Tibial artery (tissue), 4 donors: ENCODE data around the gene PIGC.

Experiments
- DNase-seq, 2 donors: peaks; one replicate each; pipeline ENCODE4 v3.0.0-alpha.2; 2019
- H3K27ac ChIP-seq, 2 donors: fragments of 200-600 bp; sonication (generic) in 1 of 2; 1 replicate in 1 of 2; 2 replicates in 1 of 2; pipeline ENCODE4 v1.5.1; 2018 to 2019; ENCODE audit warnings: mild to moderate bottlenecking in 1 of 2
- H3K27me3 ChIP-seq, 2 donors: fragments of 200-600 bp; sonication (generic) in 1 of 2; one replicate each; pipeline versions ENCODE4 v1.5.1 to v1.6.0; 2016 to 2019
- H3K36me3 ChIP-seq, 3 donors: fragments of 200-600 bp; sonication (generic) in 2 of 3; one replicate each; pipeline ENCODE4 v1.5.1; 2016 to 2019; ENCODE audit warnings: mild to moderate bottlenecking in 2 of 3
- H3K4me1 ChIP-seq, 4 donors: fragments of 200-600 bp; sonication (generic) in 2 of 4; 1 replicate in 3 of 4; 2 replicates in 1 of 4; pipeline ENCODE4 v1.5.1; 2016 to 2019
- H3K4me3 ChIP-seq, 2 donors: fragments of 200-600 bp; sonication (generic) in 1 of 2; 1 replicate in 1 of 2; 2 replicates in 1 of 2; pipeline ENCODE4 v1.5.1; 2018 to 2019; ENCODE audit warnings: mild to moderate bottlenecking in 2 of 2
- H3K9me3 ChIP-seq, 3 donors: fragments of 200-600 bp; sonication (generic) in 1 of 3; one replicate each; pipeline ENCODE4 v1.5.1; 2016 to 2019
- CTCF ChIP-seq, 2 experiments: fragments of 200-600 bp in 1 of 2; fragments of 450-650 bp in 1 of 2; IDR thresholded peaks; one replicate each; pipeline ENCODE4 v1.5.1; 2017 to 2019; ENCODE audit warnings: antibody characterized with exemption in 2 of 2, mild to moderate bottlenecking in 1 of 2, moderate library complexity in 1 of 2
- intact Hi-C: fragments of 100-400 bp; cut with DNase I; formaldehyde crosslinking; loops from one replicate; pipeline ENCODE4 v1.15.0; 2023; ENCODE audit warnings: low total_unique reads

PIGC gene

GRCh38 chr1:172395576-172395975 is 48.3 kb downstream of the PIGC start:
- no peak overlapping the region for H3K27ac ChIP-seq
- intact Hi-C loops, result loop anchor here (5.0 to 10.0 kb wide), 2 partner anchors 51 to 263 kb away; no protein-coding TSS in a partner anchor
- H3K4me1 ChIP-seq, result peaks cover 0 to 64% (median 23%) of the 10 kb centered on the region in 4 donors
- H3K4me3 ChIP-seq, result no peak overlapping the region
- no peak for TF ChIP-seq CTCF (IDR thresholded peaks at IDR 0.05)
- DNase-seq, result no peak
- no peaks in the 10 kb centered on the region for H3K9me3 ChIP-seq
- no peaks in the 10 kb centered on the region for H3K27me3 ChIP-seq
- H3K36me3 ChIP-seq, result no peaks in the 10 kb centered on the region

- peaks cover 0 to 64% (median 20%) of the 10 kb centered on the region in 4 donors for H3K4me1 ChIP-seq
These were observed 49.1 kb downstream of the PIGC start for GRCh38 chr1:172394811-172395210.

GRCh38 chr1:172394141-172394751 is 49.6 kb downstream of the PIGC start:
- Histone ChIP-seq H3K4me1 (peaks cover 0 to 63% (median 14%) of the 10 kb centered on the region in 4 donors), H3K27me3 (no peaks in the 10 kb centered on the region), H3K4me3 (no peak overlapping the region), H3K27ac (peak overlapping the region in 1 of 2 donors; percentile 20), H3K36me3 (no peaks in the 10 kb centered on the region), H3K9me3 (no peaks in the 10 kb centered on the region)
- intact Hi-C loops, result loop anchor here (10.0 kb wide), 1 partner anchor 49 kb away; no protein-coding TSS in a partner anchor
- no peak for TF ChIP-seq CTCF (IDR thresholded peaks at IDR 0.05)
- DNase-seq, result no peak

More at GRCh38 chr1:172394811-172395210, 49.1 kb downstream of the PIGC start:
- Histone ChIP-seq H3K4me3 (no peak overlapping the region), H3K27ac (peak overlapping the region in 1 of 2 donors; percentile 20), H3K9me3 (no peaks in the 10 kb centered on the region), H3K36me3 (no peaks in the 10 kb centered on the region), H3K27me3 (no peaks in the 10 kb centered on the region)
- TF ChIP-seq CTCF (IDR thresholded peaks at IDR 0.05), result no peak
- intact Hi-C loops, result loop anchor here (5.0 to 10.0 kb wide), 2 partner anchors 50 to 263 kb away; no protein-coding TSS in a partner anchor
- DNase-seq, result no peak

- no peaks in the 10 kb centered on the region for H3K27me3 ChIP-seq
- DNase-seq, result no peak
- H3K4me3 ChIP-seq, result no peak overlapping the region
- intact Hi-C loops, result loop anchor here (10.0 kb wide), 1 partner anchor 49 kb away; no protein-coding TSS in a partner anchor
- TF ChIP-seq CTCF (IDR thresholded peaks at IDR 0.05), result no peak
- peaks cover 0 to 54% (median 8%) of the 10 kb centered on the region in 4 donors for H3K4me1 ChIP-seq
- no peaks in the 10 kb centered on the region for H3K36me3 ChIP-seq
- no peaks in the 10 kb centered on the region for H3K9me3 ChIP-seq
- no peak overlapping the region for H3K27ac ChIP-seq
These were observed 50.5 kb downstream of the PIGC start for GRCh38 chr1:172393354-172393753.

GRCh38 chr1:172391976-172392375 is 51.9 kb downstream of the PIGC start:
- no peak for DNase-seq
- Histone ChIP-seq H3K27ac (peak overlapping the region in 1 of 2 donors; percentile 63), H3K4me3 (no peak overlapping the region), H3K27me3 (no peaks in the 10 kb centered on the region), H3K9me3 (no peaks in the 10 kb centered on the region), H3K36me3 (no peaks in the 10 kb centered on the region), H3K4me1 (peaks cover 0 to 40% (median 4%) of the 10 kb centered on the region in 4 donors)
- intact Hi-C loops, result loop anchor here (10.0 kb wide), 1 partner anchor 47 kb away; no protein-coding TSS in a partner anchor
- no peak for TF ChIP-seq CTCF (IDR thresholded peaks at IDR 0.05)
